Cardiac septum (tissue), 1 donor: ENCODE data around the gene ZNF556. TPM values are rescaled to one million over a fixed set of nuclear protein-coding genes. Genes with fewer than 3 reads are reported as not detected.
"Not testable (repeated sequence)": the region's sequence is repeated elsewhere in the genome, so short reads cannot be mapped to it uniquely, and the experiment has no call there.

ENCODE experiments used
- DNase-seq: peaks from one replicate; pipeline ENCODE4 v3.0.0-alpha.2; 2020; ENCODE audit warnings: low spot score
- intact Hi-C: fragments of 100-400 bp; cut with DNase I; formaldehyde crosslinking; loops from one replicate; pipeline ENCODE4 v1.14.0; 2022
- total RNA-seq: library from RNA; stranded (reverse); fragmentation: NEBNext Ultra II Directional; extraction: Animal tissue kit (Norgen Biotek cat#: 25700); gene quantifications from one replicate; pipeline ENCODE4 v1.2.1, GENCODE V29; 2021
- donor health status: DM: no; HTN: no; CAD: no.

The ZNF556 gene
- total RNA-seq, 1 donor from 2014 or later, result not detected

DNA sequence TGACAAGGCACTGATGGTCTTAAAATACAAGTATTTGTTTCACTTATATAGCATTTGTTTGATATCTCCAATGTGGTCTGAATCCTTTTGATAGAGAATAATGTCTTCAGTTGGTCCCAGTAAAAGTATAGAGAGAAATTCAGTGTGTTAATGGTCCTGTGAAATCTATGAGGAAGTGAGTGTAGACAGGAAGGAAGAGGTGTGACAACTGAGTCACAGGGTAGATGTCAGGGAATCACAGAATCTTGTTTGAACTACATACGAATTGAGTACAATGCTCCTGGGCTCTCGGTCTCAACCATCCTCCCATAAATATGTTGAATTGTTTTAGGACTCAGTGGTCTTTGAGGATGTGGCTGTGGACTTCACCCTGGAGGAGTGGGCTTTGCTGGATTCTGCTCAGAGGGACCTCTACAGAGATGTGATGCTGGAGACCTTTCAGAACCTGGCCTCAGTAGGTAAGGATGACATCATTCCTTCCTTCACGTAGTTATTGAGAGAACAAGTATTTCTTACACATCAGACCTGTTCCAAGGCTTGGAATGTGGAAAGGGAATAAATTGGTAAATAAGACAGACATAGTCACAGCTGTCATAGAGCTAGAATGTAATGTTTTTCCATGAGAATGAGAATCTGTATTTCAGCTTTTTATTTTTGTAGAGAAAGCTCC lies 16.7 kb upstream of the ZNF556 start:
- DNase-seq, result no peak
- intact Hi-C loops, result no loop called here

DNA sequence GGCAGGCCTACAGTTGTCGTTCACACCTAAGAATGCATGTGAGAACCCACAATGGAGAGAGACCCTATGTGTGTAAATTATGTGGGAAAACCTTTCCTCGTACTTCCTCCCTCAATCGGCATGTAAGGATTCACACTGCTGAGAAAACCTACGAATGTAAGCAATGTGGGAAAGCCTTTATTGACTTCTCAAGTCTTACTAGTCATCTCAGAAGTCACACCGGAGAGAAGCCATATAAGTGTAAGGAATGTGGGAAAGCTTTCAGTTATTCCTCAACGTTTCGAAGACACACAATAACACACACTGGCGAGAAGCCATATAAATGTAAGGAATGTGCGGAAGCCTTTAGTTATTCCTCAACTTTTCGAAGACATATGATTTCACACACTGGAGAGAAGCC lies 14.5 kb upstream of the ZNF556 start:
- intact Hi-C loops, result no loop called here
- no peak for DNase-seq

DNA sequence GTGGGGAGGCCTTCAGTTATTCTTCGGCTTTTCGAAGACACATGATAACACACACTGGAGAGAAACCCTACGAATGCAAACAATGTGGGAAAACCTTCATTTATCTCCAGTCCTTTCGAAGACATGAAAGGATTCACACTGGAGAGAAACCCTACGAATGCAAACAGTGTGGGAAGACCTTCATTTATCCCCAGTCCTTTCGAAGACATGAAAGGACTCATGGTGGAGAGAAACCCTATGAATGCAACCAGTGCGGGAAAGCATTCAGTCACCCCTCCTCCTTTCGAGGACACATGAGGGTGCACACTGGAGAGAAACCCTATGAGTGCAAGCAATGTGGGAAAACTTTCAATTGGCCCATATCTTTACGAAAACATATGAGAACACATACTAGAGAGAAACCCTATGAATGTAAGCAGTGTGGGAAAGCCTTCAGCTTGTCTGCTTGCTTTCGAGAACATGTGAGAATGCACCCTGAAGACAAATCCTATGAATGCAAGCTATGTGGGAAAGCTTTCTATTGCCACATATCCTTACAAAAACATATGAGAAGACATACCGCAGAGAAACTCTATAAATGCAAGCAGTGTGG lies 14.0 kb upstream of the ZNF556 start:
- no peak for DNase-seq
- intact Hi-C loops, result no loop called here

DNA sequence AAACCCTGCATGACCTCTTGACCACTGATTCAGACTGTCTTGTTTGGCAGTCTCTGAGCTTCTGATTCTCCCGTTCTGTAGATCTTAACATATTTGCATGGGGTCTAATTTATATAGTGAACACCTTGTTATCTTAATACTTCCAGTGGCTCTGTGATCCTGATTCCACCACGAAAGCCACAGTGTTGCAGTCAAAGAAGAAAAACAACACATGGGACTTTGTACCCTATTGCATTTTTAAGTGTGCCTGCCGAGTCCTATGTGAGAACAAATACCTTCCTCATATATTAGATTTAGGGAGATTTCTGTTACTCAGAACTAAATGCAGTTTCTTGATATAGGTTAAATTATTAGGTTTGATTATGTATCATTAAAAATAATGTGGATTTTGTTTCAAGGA lies 12.3 kb upstream of the ZNF556 start:
- intact Hi-C loops, result no loop called here

DNA sequence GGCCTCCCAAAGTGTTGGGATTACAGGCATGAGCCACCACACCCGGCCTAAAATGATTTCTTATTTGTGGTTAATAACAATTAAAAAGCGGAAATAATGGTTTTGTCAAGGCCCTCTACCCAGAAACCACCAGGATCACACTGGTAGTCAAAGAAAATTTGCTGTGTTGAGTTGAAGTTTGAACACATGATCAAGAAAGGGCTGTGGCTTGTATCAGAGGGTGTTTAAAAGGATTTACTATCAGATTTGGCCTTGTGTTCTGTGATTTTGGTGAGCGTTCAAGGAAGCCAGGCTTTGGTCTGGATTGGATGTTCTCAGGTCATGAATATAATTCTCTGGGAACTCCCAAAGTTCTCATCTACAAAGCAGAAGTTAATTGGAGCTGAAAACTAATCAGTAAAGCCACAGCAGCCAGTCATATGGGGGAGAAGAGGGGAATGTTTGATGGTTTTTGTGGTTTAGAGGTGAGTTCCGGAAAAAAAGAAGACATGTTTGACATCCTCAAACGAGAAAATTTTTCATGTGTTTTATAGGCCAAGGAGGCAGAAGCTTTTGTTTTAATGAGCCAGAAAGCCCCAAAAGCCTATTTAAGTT lies 10.6 kb upstream of the ZNF556 start:
- no peak for DNase-seq
- intact Hi-C loops, result no loop called here

More for the DNA sequence above, 12.3 kb upstream of the ZNF556 start:
- DNase-seq, result no peak

DNA sequence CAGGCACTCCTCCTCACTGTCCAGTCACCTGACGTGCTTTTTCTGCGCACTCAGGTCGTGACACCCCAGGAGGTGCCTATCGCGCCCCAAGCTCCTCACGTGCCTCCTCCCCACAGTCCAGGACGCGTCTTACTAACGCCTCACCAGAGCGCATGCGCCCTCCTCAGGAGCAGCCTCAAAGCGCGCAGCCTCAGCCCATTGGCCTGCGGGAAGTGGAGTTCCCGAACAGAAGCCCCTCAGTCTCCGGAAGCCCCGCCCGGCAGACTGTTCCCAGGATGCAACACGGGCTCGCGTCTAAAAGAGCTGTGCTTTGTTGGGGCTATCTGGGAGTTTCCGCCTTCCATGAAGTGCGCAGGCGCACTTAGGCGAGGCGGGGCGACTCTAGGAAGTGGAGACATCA lies 8.3 kb upstream of the ZNF556 start:
- no peak for DNase-seq
- intact Hi-C loops, result no loop called here

DNA sequence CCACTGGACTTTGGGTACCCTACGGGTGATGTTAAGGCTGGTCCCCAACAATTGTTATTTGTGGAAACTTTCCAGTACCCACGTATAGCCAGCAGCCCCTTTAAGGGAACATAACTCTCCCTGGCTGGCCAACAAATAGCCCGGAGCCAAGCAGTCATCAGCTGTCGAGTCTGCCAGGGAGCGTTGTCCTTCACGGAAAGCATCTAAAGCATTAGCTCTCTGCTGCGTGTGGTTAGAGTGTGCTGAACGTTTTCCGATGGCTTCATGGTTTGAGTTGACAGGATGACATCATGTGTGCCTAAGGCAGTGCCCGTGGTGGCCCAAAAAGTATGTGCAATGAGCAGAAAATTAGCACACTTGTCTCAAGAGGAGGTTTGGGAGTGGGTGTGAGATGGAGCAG lies 3.3 kb upstream of the ZNF556 start:
- intact Hi-C loops, result no loop called here
- DNase-seq, result no peak

DNA sequence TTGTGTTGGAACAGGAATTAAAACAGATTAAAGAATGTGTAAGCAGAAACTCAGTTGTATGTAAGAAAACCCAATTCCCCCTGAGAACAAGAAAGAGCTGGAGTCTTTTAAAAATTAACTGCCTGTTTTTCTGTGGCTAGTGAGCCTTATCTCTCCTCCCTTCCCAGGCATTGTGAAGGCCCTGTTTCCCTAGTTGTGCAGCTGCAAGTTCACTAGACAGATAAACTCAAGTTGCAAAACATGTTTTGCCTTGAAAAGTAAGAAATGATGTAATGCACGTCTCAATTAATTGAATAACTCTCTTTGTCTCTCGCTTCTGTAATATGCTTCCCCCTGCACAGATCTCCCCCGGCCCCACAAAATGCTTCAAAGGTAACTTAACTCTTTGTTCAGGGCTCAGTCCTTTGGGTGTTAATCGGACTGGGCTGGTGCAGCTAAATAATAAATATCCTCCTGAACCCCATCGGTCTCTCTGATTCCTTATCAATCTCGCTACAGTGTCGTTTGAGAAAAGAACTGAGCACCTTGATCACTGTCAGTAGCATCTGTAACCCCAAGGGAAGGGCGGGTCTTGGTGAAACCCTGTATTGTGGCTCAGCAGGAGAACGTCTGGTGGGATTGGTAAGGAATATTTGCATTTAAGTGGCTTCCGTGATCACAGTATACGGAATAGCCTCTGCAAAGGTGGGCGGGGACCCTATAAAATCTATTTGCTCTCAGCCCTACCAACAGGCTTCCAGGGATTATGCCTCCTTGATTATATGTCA lies 1.6 kb upstream of the ZNF556 start:
- intact Hi-C loops, result no loop called here
- no peak for DNase-seq

DNA sequence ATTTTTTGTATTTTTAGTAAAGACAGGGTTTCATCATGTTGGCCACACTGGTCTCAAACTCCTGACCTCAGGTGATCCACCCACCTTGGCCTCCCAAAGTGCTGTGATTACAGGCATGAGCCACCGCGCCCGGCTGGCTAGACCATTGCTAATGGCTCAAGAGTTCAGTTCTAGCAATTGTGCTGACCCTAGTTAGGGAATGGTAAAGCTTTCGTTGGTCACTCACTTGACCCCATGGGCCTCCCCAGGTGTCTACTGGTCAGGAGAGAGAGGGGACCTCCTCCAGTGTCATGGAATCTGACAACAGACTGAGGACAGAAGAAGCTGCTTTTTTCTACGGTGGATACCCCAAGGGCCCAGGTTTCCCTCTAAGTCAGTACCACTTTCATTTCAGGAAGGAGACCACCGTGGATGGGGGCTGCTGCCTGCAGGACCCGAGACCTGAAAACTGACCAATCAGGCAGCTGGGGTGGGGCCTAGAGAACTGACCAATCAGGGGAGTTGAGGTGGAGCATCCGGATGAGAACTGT lies 575 bp upstream of the ZNF556 start:
- no peak for DNase-seq
- intact Hi-C loops, result no loop called here

DNA sequence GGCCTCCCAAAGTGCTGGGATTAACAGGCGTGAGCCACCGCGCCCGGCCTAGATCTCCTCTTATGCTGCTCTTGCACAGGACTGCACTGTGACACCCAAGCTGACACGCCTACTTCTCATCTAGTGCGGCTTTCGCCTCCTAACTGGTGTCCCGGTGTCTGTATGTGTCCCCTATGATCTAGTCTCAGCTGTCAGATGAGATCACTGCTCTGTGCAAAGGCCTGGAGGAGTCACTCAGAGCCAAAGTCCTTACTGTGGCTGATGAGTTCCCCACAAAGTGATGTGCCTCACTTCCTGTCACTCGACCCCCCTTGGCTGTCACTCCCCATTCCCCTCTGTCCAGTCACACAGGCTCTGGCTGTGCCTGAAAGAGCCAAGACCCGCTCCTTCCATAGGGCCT lies 2.5 kb downstream of the ZNF556 start:
- intact Hi-C loops, result loop anchor here (5.0 kb wide), 1 partner anchor 222 kb away; no protein-coding TSS in a partner anchor
- no peak for DNase-seq

DNA sequence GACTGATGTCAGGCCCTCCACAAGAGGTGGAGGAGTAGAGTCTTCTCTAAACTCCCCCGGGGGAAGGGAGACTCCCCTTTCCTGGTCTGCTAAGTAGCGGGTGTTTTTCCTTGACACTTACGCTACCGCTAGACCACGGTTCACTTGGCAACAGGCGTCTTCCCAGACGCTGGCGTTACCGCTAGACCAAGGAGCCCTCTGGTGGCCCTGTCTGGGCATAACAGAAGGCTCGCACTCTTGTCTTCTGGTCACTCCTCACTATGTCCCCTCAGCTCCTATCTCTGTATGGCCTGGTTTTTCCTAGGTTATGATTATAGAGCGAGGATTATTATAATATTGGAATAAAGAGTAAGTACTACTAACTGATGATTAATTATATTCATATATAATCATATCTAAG lies 5.0 kb downstream of the ZNF556 start:
- intact Hi-C loops, result loop anchor here (5.0 kb wide), 1 partner anchor 225 kb away; no protein-coding TSS in a partner anchor
- DNase-seq, result not testable (repeated sequence)

DNA sequence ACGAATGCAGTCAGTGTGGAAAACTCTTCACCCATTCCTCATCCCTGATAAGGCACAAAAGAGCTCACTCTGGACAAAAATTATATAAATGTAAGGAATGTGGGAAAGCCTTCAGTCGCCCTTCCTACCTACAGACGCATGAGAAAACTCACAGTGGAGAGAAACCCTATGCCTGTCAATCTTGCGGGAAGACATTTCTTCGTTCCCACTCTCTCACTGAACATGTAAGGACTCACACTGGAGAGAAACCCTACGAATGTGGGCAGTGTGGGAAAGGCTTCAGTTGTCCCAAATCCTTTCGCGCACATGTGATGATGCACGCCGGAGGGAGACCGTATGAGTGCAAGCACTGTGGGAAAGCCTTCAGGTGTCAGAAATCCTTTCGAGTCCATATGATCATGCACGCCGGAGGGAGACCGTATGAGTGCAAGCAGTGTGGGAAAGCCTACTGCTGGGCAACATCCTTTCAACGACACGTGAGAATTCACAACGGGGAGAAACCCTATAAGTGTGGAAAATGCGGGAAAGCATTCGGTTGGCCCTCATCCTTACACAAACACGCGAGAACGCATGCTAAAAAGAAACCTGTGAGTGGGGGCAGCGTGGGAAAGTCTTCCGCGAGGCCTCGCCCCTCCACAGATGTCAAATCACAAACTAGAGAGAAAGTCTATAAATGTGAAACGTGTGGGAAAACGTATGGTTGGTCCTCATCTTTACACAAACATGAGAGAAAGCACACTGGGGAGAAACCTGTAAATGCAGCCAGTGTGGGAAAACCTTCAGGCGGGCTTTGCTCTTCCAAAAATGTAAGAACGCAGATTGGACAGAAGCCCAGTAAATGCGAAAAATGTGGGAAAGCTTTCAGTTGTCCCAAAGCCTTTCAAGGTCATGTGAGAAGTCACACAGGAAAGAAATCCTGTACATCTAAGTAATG lies 10.5 kb downstream of the ZNF556 start:
- no peak for DNase-seq
- intact Hi-C loops, result no loop called here

DNA sequence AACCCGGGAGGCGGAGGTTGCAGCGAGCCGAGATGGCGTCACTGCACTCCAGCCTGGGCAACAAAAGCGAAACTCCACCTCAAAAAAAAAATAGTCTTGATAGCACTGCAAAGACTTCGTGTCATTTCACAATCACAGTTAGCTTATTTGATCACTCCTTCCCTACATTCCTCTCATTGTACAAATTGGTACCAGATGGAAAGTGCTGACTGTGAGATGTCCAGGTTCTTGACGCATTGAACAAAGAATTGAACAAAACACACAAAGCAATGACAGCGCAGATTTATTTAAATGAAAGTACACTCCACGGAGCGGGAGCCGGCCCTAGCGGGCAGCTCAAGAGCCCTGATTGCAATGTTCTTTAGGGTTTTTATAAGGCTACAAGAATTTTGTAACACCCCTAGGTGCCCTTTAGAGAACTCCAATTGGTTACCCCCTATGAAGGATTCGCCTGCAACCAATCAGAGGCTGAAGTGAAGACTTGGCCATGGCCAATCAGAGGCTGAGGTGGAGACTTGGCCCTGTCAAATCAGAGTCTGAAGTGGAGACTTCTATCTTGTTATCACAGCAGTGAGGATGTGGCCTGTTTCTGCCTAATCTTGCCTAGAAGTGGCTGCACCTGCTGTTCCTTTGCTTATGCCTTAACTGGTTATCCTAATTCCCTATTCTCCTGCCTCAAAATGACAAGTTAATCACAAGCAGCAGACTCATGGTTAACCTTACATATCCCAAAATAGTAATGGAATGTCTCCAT lies 16.7 kb downstream of the ZNF556 start:
- intact Hi-C loops, result no loop called here

DNA sequence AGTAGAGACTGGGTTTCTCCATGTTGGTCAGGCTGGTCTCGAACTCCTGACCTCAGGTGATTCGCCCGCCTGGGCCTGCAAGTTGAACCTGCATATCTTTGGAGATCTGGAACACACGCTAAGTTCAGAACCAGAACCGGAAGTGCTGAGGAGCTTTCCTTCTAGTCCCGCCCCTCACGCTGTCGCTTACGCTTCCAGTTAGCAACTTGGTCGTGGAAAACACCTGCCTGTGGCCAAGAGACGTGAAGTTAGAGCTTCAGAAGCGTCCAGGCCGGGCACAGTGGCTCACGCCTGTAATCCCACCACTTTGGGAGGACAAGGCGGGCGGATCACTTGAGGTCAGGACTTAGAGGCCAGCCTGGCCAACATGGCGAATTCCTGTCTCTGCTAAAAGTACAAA lies 18.6 kb downstream of the ZNF556 start:
- no peak for DNase-seq
- intact Hi-C loops, result no loop called here

More for the DNA sequence above, 16.7 kb downstream of the ZNF556 start:
- DNase-seq, result no peak

DNA sequence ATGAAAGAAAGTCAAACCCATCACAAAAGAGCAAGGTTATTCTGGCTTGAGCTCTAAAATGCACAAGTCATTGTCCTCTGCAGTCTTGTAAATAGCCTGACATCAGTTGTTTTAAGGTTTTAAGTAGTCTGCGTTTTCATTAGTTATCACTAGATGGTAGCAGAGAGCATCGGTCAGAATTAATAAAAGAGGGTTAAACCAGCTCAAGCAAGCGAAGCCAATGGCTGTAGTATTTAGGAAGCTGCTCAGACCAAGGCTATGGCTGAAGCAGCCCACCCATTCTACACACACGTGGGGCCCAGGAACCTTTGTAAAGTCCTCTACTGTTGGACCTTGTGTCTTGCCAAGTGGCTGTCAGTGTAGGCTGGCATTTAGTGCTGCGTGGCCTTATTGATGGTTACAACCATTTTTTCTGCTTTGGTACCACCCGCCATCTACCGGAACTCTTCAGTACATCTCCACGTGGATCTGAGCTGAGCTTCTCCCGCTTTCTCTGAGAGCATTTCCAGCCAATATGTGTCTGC lies 20.3 kb downstream of the ZNF556 start:
- DNase-seq, result no peak
- intact Hi-C loops, result no loop called here

DNA sequence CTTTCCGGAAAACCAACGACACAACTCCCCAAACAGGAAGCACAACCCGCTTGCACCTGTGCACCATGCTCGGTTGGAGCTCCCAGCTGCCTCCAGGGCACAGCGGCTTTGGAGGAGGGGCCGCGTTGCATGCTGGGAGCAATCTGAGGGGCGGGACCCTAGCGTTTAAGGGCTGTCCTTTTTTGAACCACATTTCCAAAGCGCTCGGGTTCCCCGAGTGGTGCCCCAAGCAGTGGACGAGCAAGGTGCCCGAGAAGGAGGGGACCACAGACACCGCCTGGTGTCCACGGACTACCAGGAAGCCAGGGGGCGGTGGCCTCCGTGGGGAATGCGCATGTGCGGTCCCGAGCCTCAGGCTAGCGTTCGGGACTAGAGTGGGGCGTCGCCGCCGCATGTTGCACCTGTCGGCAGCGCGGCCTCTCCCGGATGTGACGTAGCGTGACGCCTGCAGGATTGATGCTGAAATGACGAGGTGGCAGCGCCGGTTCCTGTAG lies 21.6 kb downstream of the ZNF556 start:
- no peak for DNase-seq
- intact Hi-C loops, result no loop called here

DNA sequence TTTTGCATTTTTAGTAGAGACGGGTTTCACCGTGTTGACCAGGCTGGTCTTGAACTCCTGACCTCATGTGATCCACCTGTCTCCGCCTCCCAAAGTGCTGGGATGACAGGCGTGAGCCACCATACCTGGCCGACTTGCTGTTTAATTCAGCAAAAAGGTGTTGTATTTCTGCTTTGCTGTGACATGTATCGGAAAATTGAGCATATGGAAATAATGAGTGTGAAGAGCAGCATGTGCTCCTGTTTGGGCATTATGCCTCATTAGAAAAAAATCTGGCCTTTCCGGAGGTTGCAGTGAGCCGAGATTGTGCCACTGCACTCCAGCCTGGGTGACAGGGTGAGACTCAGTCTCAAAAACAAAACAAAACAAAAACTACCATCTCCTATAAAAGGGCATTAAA lies 23.4 kb downstream of the ZNF556 start:
- not testable (repeated sequence) for DNase-seq

DNA sequence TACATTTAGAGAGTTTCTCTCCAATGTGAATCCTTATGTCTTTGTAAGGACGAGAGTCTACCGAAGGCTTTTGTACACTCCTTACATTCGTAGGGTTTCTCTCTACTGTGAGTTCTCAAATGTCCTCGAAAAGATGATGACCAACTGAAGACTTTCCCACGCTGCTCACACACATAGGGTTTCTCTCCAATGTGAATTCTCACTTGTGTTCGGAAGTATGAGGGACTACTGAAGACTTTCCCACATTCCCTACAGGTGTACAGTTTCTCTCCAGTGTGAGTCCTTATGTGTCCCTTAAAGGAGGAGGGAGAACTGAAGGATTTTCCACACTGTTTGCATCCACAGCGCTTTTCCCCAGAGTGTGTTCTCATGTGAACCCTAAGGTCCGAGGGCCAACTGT lies 29.6 kb downstream of the ZNF556 start:
- intact Hi-C loops, result no loop called here
- no peak for DNase-seq

More for the DNA sequence above, 23.4 kb downstream of the ZNF556 start:
- intact Hi-C loops, result not testable (repeated sequence)
